HG03442 (cell line): ENCODE results near the gene FYN.

Experiments
- ATAC-seq: cut with Tn5 transposase; IDR thresholded peaks from one replicate; pipeline ENCODE4 v1.9.1; 2021; ENCODE audit warnings: mild to moderate bottlenecking, moderate library complexity; ENCODE audit not compliant: unreplicated experiment

FYN gene

DNA sequence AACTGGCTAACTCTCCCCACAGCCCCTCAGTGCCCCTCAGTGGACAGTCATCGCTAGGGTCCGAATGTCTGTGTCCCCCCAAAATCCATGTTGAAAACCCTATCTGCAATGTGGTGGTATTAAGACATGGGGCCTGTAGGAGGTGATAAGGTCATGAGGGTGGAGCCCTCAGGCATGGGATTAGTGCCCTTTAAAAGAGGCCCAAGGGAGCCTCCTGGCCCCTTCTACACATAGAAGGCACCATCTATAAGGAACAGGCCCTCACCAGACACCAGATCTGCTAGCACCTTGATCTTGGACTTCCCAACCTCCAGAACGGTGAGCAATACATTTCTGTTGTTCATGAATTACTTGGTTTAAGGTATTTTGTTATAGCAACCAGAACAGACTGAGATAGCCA is 260.9 kb downstream of the FYN start:
- no peak for ATAC-seq

DNA sequence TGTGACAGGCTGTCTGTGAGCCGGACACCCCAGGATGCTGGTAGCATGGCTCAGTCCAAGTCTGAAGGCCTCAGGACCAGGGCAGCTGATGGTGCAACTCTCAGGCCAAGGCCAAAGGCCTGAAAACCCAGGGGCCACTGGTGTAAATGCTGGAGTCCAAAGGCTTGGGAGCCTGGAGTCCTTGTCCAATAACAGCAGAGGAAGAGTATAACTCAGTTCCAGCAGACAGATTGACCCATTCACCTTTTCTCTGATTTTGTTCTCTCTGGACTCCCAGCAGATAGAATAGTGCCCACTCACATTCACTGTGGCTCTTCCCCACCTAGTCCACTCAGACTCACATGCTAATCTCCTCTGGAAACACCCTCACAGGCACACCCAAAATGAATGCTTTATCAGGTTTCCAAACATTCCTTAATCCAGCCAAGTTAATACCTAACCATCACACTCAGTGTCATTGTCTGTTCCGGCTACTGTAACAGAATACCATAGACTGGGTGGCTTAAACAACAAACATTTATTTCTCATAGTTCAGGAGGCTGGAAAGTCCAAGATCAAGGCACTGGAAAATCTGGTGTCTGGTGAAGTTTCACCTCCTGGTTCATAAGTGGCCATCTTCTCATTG is 262.6 kb downstream of the FYN start:
- ATAC-seq: no peak
